Fibroblast of villous mesenchyme (primary cell): ENCODE data around the gene MACROH2A1. TPM values are rescaled to one million over a fixed set of nuclear protein-coding genes. Genes with fewer than 3 reads are reported as not detected.

Experiments
- DNase-seq: peaks from one replicate; pipeline ENCODE4 v3.0.0-alpha.2; 2010; ENCODE audit warnings: low read depth
- H3K4me3 ChIP-seq: 2 replicates; pipeline ENCODE4 v1.5.1; 2011; ENCODE audit warnings: low read depth, mild to moderate bottlenecking, low read length
- CTCF ChIP-seq: IDR thresholded peaks from 2 replicates; pipeline ENCODE4 v1.5.1; 2012; ENCODE audit warnings: low read depth, mild to moderate bottlenecking, low read length; ENCODE audit not compliant: insufficient read depth
- total RNA-seq: library from RNA; depleted of rRNA; stranded (reverse); fragments of >200 nt; gene quantifications from 2 replicates; pipeline ENCODE4 v1.2.3, GENCODE V29; 2012

MACROH2A1 gene
- total RNA-seq, 1 donor: 161 TPM

- TF ChIP-seq CTCF: no peak
- H3K4me3 ChIP-seq: no peak overlapping the region
- DNase-seq: no peak
Measured at GRCh38 chr5:135313405-135313804, 85.6 kb downstream of the MACROH2A1 start.

GRCh38 chr5:135312255-135312935 is 86.6 kb downstream of the MACROH2A1 start:
- no peak for TF ChIP-seq CTCF
- H3K4me3 ChIP-seq: no peak overlapping the region
- DNase-seq: no peak

- peak; percentile 92 for DNase-seq
- TF ChIP-seq CTCF: no peak
- no peak overlapping the region for H3K4me3 ChIP-seq
Measured at GRCh38 chr5:135310328-135310989, 88.6 kb downstream of the MACROH2A1 start.

- DNase-seq: no peak
- H3K4me3 ChIP-seq: no peak overlapping the region
- TF ChIP-seq CTCF: no peak
Measured at GRCh38 chr5:135309391-135310327, 89.4 kb downstream of the MACROH2A1 start.

GRCh38 chr5:135308752-135309151 is 90.3 kb downstream of the MACROH2A1 start:
- no peak for TF ChIP-seq CTCF
- DNase-seq: peak; percentile 91
- no peak overlapping the region for H3K4me3 ChIP-seq

- no peak for TF ChIP-seq CTCF
- H3K4me3 ChIP-seq: no peak overlapping the region
- peak; percentile 68 for DNase-seq
Measured at GRCh38 chr5:135308245-135308644, 90.8 kb downstream of the MACROH2A1 start.
